ENCODE results near the gene UGT2B10. TPM values are rescaled to one million over a fixed set of nuclear protein-coding genes. Genes with fewer than 3 reads are reported as not detected.

The UGT2B10 gene
- total RNA-seq, 1 experiment from 2014 or later, result not detected

GRCh38 chr4:68797048-68797447, 18.7 kb upstream of the UGT2B10 start:
- Histone ChIP-seq H3K9me3 (ENCODE audit: low read depth, low read length, poor library complexity, severe bottlenecking) (no peaks in the 10 kb centered on the region), H3K4me3 (ENCODE audit: low read depth, low read length, poor library complexity, severe bottlenecking) (no peak overlapping the region), H3K27me3 (replicated peaks; ENCODE audit: insufficient read depth, low read depth, low read length, poor library complexity) (no peaks in the 10 kb centered on the region), H3K4me1 (ENCODE audit: insufficient read depth, low read length, poor library complexity, severe bottlenecking) (no peaks in the 10 kb centered on the region), H3K36me3 (ENCODE audit: insufficient read depth, low read length, poor library complexity, severe bottlenecking) (no peaks in the 10 kb centered on the region), H3K27ac (ENCODE audit: low read depth, low read length, poor library complexity, severe bottlenecking) (no peak overlapping the region)
- intact Hi-C loops (cut with micrococcal nuclease; ENCODE audit: unreplicated experiment), result no loop called here
- BruUV-seq (replicated peaks), result no TSS peak
- CTCF ChIA-PET, result no interaction called here
- TF ChIP-seq CTCF (conservative IDR thresholded peaks at IDR 0.05; ENCODE audit: low read depth, low read length), result no peak
- no peak for TF ChIP-seq EZH2 (IDR thresholded peaks at IDR 0.05; ENCODE audit: borderline replicate concordance, low read depth, low read length, poor library complexity, severe bottlenecking)
- no peak for DNase-seq (ENCODE audit: low spot score)
- POLR2A ChIA-PET (ENCODE audit: low non-redundant PET), result no interaction called here

- no peak overlapping the region for H3K4me3 ChIP-seq (ENCODE audit: low read depth, low read length, poor library complexity, severe bottlenecking)
- BruUV-seq (replicated peaks), result no TSS peak
- CTCF ChIA-PET, result no interaction called here
- intact Hi-C loops (cut with micrococcal nuclease; ENCODE audit: unreplicated experiment), result no loop called here
- no peaks in the 10 kb centered on the region for H3K9me3 ChIP-seq (ENCODE audit: low read depth, low read length, poor library complexity, severe bottlenecking)
- H3K4me1 ChIP-seq (ENCODE audit: insufficient read depth, low read length, poor library complexity, severe bottlenecking), result no peaks in the 10 kb centered on the region
- POLR2A ChIA-PET (ENCODE audit: low non-redundant PET), result no interaction called here
- no peak for TF ChIP-seq EZH2 (IDR thresholded peaks at IDR 0.05; ENCODE audit: borderline replicate concordance, low read depth, low read length, poor library complexity, severe bottlenecking)
- no peak for TF ChIP-seq CTCF (conservative IDR thresholded peaks at IDR 0.05; ENCODE audit: low read depth, low read length)
- no peaks in the 10 kb centered on the region for H3K27me3 ChIP-seq (replicated peaks; ENCODE audit: insufficient read depth, low read depth, low read length, poor library complexity)
- no peak for DNase-seq (ENCODE audit: low spot score)
- H3K36me3 ChIP-seq (ENCODE audit: insufficient read depth, low read length, poor library complexity, severe bottlenecking), result no peaks in the 10 kb centered on the region
- H3K27ac ChIP-seq (ENCODE audit: low read depth, low read length, poor library complexity, severe bottlenecking), result no peak overlapping the region
Measured at GRCh38 chr4:68797618-68798017, 18.2 kb upstream of the UGT2B10 start.

- Histone ChIP-seq H3K27ac (ENCODE audit: low read depth, low read length, poor library complexity, severe bottlenecking) (no peak overlapping the region), H3K36me3 (ENCODE audit: insufficient read depth, low read length, poor library complexity, severe bottlenecking) (no peaks in the 10 kb centered on the region), H3K27me3 (replicated peaks; ENCODE audit: insufficient read depth, low read depth, low read length, poor library complexity) (no peaks in the 10 kb centered on the region), H3K4me1 (ENCODE audit: insufficient read depth, low read length, poor library complexity, severe bottlenecking) (no peaks in the 10 kb centered on the region), H3K9me3 (ENCODE audit: low read depth, low read length, poor library complexity, severe bottlenecking) (no peaks in the 10 kb centered on the region), H3K4me3 (ENCODE audit: low read depth, low read length, poor library complexity, severe bottlenecking) (no peak overlapping the region)
- intact Hi-C loops (cut with micrococcal nuclease; ENCODE audit: unreplicated experiment), result no loop called here
- ChIA-PET POLR2A (ENCODE audit: low non-redundant PET) (no interaction called here), CTCF (no interaction called here)
- no peak for DNase-seq (ENCODE audit: low spot score)
- TF ChIP-seq EZH2 (IDR thresholded peaks at IDR 0.05; ENCODE audit: borderline replicate concordance, low read depth, low read length, poor library complexity, severe bottlenecking) (no peak), CTCF (conservative IDR thresholded peaks at IDR 0.05; ENCODE audit: low read depth, low read length) (no peak)
- BruUV-seq (replicated peaks), result no TSS peak
Measured at GRCh38 chr4:68803013-68803412, 12.8 kb upstream of the UGT2B10 start.
